Measurements from ENCODE around the gene ACTL10.

Gene ACTL10

DNA sequence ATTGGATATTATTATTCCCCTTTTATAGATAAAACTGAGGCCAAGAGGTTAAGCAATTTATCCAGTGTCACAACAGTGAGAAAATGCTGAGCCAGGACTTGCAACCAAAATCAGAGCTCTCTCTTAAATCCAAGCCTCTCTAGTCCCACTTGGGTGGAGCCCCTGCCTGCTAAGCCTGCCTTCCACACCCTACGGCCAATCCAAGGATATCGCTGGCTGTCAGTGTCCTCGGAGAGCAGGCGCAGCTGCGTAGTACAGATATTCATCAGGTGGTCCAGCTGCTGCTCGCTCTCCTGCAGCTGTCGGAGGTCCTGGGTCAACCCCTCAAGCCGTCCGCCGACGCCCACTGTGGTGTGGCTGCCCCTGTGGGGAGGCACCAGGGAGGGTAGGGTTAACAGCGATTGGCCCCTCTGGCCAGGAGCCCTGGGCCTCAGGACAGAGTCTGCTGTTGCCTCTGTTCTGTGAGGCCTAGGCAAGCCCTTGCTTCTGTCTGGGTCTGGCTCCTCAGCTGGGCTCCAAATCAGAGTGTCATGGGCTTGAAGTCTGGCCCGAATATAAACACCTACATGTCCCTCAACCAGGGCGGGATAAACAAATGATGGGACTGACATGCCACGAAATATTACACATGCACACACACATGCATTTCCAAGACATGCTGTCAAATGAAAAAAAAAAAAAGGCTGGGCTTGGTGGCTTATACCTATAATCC lies 11.4 kb downstream of the ACTL10 start:
- no peak for DNase-seq

DNA sequence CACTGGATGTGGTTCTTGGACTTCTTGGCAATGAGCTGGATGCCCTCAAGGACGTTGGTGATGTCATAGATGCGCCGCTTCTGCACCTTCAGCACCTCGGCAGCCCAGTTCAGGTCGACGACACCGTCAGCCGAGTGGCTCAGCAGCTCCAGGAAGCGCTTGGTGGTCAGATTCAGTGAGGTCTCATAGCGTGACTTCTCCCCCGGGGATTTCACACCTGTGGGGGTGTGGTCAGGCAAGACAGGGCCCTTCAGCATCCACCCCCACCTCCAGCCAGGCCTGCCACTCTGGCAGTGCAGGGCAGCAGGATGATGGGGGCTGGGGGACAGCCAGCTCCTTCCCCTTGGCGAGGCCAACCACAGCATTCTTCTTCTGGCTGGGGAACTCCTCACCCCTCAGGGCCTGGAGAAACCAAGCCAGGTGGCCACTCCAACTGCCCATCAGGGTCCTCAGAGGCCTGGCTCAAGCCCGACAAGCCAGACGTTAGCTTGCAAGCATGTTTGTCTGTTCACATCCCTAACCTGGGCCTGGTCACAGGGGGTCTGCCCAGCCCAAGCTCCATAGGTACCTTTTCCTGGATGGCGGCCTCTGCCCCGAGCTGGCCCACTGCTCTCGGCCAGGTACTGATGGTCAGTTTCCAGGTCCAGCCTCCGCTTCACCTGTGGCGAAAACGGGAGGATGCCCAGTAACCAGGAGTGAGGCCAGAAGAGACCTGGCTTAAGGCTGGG lies 13.2 kb downstream of the ACTL10 start:
- DNase-seq, result no peak

DNA sequence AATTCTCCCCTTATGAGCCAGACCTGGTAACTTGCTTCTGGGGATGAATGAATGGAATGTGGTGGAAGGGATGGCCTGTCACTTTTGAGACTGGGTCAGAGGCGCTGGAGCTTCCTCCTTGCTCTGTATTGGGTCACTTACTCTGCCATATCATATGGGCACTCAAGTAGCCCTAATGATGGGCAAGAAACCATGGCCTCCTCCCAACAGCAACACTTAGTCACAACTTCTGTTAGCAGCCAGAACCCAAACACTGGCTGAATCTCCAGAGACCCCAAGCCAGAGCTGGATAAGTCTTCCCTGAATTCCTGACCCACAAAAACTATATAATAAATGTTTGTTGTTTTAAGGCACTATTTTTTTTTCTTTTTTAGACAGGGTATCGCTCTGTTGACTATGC lies 13.9 kb downstream of the ACTL10 start:
- no peak for DNase-seq

DNA sequence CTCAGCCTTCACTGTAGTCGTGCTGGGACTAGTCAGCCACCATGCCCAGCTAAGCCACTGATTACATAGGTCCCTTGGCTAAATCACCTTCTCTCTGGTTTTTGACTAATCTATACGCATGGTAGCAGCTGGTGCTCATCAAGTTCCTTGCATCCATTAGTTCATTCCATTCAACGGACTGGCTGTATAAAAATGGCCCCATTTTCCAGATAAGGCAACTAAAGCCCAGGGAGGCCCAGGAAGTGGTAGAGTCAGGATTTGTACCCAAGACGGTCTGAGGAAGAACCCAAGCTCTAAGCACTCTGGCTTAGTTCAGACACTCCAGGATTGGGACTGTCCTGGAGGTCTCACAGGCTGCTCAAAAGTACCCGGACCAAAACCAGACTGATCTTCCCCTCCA lies 14.5 kb downstream of the ACTL10 start:
- no peak for DNase-seq

DNA sequence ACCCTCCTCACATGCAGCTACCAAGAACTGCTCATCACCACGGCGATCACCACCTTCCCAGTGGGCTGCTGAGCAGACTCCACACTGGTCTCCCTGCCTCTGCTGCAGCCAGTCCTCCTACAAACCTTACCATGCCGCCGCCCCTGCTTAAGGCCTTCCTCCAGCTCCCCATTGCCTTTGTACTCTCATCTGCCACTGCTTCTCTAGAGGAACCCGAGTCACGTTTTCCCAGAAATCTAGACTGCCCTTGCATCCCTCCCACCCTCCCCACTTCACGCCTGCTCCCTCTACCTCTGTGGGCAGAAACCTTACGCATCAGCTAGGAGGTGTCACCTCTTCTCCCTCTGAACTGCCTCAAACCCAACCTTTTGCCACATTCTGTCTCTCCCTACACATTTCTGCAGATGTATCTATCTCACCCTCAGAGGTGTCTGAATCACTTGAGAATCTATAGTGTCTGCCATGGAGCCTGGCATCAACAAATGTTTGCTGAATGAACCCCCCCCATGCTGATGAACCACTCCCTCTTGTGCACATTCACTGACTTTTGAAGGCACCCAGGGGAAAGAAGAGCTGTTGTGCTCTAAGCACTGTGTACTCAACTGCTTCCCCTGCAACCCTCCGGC lies 15.1 kb downstream of the ACTL10 start:
- DNase-seq, result no peak

DNA sequence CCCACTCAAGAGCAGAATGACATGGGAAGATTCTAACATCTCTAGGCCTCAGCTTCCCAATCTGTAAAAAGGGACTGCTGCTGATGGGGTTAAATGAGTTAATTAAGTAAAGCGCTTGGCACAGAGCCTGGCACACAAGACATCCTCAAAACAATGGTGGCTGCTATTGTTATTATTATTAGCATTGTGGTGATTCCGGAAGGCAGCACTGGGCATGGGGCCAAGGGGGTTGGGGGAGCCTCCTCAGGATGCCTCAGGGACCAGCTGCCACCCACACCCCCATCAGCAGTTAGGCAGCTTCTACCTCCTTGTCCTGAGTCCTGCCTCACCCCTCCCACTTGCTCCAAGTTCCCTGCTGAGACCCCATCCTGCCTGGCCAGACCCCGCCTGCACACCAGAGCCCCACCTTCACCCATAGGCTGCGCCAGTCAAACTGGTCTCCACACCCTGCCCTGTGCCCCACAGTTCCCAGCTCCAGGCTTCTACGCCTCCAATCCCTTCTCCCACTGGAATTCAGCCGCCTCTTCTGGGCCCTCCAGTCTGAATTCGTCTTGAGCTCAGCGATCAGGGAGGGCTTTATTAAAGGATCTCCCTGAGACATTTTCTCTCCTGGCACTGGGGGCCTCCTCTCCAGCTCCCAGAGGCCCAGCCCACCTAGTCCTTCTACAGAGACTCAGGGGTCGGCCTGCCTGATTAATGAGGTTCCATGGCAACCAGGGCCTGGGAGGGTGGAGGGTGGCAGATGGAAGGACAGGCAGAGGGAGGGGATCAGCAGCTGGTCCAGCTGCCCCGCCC lies 18.0 kb downstream of the ACTL10 start:
- DNase-seq, result peak; percentile 50 to 70

DNA sequence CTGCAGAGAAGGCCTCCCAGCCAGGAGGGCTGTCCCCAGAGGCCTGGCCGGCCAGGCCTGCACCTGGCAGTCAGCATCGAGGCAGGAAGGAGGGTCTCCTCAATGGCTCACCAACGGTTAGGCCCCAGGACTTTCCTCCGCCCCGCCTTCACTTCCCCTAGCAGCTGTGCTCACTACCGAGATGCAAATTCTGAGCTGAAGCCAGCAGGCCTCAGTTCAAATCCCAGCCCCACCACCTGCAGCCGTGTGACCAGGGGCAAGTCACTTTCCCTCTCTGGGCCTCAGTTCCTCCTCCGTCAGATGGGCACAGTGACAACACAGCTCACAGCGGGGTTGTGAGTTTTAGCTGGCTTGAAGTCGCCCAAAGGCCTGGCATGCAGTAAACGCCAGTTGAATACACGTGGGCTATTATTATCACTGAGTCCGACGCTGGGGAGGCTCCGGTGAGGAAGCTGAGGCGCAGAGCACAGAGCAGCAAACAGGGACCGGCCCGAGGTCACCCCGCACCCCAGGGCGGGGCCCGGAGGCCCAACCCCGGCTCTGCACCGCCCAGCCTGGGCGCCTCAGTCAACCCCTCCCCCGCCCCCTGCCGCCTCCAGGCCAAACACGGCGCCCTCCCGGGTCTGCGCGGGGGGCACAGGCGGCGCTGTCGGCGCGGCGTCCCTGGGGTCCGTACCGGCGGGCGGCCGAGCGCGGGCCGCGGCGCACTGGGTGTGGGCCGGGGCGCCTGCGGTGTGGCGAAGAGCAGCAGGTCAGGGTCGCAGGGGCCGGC lies 18.8 kb downstream of the ACTL10 start:
- peak; percentile 20 to 82 for DNase-seq

DNA sequence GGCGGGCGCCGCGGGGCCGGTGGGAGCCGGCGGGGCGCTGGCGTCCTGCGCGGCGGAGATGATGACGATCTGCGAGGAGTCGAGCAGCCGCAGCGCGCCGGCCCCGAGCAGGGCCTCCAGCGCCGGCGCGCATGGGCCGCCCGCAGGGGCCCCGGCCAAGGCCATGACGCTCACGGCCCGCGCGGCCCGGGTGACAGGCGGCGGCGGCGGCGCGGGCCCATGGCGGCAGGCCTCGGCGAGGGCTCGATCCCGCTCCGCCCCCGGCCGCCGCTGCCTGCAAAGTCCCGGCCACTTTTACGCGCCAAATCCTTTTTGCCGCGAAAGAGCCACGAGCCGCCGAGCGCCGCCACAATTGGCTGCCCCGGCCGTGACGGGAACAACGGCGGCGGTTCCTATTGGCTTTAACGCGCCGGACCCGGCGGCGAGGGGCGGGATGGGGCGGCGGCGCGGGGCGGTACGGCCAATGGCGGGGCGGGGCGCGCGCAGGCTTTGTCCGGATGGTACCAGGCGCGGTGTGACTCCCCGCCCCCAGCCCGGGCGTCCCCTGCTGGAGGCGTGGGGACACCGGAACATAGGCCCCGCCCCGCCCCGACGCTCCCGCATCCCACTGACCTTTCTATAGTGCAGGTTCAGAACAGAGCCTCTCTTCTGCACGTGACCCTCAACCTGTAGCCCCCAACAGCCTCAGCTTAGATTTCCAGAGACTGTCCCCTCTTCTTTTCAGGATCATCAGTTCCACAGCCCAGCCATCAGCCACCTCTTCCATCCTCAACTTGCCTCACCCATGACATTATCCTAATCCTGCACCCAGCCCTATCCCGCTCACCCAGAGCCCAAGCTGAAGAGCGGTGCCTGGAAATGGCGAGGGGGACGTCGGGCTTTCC lies 19.6 kb downstream of the ACTL10 start, which contains the start of gene E2F1:
TSS of gene E2F1 (minus strand) at position 286 of the 884 bp plus-strand sequence. CDS start at position 165, 121 bp downstream.
- peak; percentile 92 to 98 for DNase-seq

DNA sequence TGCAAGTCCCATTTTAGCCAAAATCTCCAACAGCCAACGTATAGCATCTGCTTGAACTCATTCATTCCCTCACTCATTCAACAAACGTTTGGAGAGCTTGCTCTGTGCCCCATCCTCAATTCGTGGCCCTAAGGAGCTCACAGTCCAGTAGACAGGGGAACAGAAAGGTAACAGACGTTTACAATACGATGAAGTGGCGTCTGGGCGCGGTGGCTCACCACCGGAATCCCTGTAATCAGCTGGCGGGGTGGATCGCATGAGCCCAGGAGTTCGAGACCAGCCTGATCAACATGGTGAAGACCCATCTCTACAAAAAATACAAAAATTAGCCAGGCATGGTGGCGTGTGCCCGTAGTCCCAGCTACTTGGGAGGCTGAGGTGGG lies 20.2 kb downstream of the ACTL10 start:
- DNase-seq, result no peak

DNA sequence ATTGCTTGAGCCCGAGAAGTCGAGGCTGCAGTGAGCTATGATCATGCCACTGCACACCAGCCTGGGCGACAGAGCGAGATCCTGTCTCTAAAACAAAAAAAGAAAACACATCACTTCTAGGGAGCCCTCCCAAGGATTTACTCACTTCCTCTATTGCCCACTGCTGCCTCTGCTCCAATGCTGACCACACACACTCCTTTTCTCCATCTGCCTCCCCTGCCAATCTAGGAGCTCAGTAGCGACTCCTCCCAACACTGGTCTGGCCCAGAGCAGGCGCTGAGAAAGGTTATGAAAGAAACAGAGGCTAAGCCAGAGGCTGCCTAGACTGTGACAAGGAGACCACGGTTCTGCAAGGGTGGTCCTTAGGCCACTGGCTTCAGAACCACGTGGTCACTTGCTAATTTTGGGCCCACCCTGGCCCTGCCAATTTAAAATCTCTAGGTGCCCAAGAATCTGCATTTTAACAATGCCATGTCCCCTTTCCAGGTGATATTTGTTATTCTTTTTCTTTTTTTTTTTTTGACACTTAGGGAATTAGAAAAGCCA lies 20.7 kb downstream of the ACTL10 start:
- no peak for DNase-seq

DNA sequence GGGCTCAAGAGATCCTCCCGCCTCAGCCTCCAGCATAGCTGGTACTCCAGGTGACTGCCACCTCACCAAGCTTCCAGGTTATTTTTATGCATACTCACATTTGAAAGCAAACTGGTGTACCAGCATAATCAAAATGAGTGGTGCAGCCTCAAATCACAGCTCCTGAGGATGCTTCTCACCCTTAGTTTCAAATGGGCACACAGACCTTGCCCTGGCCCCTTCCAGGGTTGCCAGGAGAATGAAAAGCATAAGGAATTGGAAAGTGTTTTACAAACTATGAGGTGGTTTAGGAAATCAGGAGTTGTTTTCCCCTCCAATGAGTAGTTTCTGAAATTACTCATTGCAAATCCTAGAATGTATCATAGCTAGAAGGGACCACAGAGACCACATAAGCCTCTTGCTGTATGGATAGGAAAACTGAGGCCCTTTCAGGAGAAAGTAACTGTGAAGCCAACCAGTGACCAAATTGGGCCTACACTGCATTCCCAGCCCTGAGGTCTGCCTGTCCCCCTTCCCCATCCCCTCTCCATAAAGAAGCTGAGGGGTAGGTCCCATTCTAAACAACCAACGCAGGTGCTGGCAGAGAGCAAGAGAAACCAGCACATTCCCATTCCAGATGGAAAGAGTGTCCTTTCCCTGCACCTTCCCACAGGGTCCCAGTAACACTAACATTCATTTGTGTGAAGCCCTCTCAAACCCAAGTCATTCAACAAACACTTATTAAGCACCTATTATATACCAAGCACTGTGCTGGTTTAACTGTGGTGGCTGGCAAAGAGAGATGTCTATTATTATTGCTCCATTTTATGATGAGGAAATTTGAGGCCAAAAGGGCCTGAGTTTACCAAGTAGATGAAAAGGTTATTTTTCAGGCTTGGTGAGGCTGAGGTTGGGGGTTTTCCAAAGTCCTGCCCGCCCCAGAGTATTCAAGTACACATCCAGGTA lies 21.5 kb downstream of the ACTL10 start:
- DNase-seq, result no peak

DNA sequence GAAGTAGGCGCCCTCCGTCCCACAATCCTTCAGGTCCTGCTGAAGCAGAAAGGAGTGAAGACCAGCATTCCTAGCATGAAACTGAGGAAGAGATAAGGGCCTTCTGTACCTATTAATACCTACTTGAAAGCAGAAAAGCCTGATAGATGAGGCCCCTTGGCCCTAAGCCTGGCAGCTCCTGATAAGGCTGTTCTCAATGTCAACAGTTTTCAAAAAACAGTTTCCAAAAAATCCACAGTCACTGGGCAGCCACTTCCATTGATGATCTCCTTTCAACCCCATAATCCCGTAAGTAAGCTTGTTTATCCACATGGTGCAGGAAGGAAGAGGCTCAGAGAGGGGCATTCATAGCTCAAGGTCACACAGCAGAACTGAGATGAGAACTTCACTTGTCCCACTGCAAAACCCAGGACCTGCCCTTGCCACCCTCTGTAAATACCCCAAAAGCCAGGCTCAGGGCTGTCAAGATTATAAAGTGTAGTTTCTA lies 22.2 kb downstream of the ACTL10 start:
- DNase-seq, result no peak

DNA sequence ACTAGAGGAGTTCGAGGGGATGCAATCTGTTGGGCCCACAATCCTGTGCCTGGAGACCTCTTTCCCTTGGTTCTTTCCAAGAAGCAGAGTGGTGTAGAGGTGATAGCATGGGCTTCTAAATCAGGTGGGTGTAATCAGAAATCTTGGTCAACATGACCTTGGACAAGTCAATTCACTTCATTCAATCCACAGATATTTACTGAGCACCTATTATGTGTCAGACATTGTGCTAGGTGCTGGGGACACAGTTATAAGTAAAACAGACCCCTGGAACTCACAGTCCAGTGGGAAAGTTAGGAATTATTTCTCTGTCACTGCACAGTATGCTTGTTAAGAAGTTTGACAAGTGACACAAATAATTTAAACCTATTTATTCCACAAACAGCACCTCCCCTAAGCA lies 22.8 kb downstream of the ACTL10 start:
- DNase-seq, result no peak

DNA sequence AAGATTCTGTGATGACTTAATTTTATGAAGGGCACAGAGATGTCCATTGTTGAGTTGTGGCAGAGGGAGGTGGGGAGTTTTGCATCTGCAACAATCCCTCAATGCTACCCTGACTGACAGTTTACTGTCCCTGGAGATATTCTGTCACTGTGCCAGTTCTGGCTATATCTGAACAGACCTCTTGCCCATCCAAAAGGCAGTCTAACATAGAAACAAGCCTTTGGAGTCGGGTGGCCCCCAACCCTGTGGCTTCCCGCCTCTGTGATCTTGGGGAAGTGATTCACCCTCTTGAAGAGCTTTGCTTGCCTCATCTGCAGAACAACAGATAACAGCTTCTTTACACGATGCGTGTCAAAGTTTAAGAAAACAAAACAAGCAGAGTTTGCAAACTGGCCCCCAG lies 23.2 kb downstream of the ACTL10 start:
- peak in 1 of 2 experiments; percentile 29 for DNase-seq

DNA sequence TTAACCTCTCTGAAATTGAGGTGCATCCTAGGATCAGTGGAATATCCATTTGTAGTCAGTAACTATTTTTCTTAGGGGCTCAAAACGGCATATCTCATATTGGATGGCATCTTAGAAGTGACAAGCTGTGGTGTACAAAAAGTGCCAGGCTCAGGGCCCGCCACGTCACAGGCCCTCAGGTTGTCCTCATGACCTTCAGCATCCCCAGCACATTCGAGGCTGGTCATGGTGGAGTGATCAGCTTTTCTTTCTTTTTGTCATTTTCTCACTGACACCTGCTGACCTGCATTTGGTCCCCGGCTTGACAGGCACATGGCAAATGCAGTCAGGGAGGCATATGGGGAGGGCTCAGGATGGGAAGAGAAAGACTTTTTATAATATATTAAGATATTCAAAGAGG lies 26.5 kb downstream of the ACTL10 start:
- DNase-seq, result no peak

DNA sequence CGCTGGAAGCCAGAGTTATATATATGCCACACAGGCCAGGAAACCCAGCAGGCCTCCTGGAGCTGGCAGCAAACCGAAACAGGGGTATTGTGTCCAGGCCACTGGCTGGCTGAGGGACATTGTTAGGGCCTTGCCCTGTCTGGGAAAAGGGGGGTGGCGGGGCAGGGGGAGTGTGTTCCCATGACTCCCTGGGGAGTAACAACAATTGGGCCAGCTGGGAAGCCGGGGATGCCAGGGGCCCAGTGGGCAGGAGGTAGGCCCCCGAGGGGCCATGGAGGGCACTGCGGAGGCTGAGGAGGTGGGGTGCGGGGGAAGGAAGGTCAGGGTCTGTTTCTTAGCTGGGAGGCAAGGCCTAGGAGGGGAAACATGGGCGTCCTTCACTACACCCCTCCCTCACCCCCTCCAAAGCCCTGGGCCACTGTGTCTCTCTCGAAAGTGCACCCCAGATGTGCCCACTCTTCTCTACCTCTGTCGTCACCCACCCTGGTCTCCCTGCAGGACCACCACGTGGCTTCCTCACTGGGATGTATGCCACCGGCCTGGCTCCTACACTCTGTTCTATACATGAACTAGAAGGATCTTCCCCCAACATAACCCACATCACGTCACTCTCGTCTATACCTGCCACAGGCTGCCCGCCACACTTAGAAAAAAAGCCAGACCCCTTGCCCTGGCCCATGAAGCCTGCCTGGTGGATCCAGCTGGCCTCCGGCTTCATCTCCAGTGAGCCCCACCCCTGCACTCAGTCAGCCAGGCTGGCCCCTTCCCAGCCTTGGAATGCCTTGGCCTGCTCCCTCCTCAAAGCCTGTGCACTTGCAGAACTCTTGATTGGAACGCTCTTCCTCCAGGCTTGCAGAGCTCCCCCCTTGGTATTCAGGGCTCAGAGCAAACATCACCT lies 27.2 kb downstream of the ACTL10 start:
- peak; percentile 21 to 87 for DNase-seq

DNA sequence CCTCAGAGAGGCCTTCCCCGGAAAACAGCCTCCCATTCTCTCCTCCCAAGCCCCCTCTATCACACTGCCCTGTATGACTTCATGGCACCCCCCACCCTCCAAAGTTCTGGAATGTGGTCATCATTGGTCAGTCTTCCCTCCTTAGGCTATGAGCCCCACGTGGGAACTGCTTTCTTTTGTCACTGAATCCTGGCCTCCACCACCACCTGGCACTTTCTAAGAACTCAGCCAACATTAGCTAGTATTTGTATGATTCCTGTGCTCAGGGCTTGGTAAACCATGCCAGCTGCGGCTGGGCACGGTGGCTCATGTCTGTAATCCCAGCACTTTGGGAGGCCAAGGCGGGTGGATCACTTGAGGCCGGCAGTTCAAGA lies 27.9 kb downstream of the ACTL10 start:
- peak; percentile 48 to 81 for DNase-seq

DNA sequence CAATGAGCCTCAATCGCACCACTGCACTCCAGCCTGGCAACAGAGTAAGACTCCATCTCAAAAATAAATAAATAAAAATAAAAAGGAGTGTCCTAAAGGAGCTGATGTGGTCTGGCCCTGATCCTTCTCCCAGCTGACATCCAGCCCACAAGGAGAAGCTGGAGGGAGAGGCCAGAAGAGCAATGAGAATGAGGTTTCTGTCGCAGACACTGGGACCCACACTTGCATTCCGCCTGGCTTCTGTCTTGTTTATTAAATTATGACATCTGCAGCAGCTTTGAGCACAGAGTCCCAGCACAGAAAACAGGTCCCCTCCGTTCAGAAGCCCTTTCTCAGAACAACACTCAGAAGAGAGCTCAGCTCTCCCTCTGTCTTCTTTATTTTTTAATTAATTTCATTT lies 29.7 kb downstream of the ACTL10 start:
- no peak for DNase-seq

DNA sequence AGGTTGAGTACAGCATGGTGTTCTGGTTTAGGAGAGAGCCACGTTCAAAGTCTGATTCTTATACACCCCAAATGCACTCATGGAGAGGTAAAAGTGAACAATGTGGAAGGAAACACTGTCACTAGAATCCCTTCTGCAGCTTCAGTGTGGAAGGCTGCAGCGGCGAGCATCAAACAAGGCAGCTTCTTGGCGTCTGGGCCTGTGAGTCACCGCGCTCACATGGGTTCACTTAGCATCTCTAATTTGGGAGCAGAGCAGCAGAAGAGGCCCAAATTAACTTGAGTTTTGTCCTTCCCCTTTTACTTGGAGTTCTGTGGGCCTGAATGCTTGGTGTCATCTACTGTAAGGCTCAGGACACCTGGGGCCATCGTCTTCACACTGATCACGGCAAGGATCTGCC lies 30.4 kb downstream of the ACTL10 start:
- DNase-seq, result peak; percentile 31 to 86
